ENCODE measurements around the gene MPI. TPM values are rescaled to one million over a fixed set of nuclear protein-coding genes. Genes with fewer than 3 reads are reported as not detected.

The MPI gene
- total and polyA plus RNA-seq, 2 experiments from 2014 or later: 18.0 to 74.2 TPM

DNA sequence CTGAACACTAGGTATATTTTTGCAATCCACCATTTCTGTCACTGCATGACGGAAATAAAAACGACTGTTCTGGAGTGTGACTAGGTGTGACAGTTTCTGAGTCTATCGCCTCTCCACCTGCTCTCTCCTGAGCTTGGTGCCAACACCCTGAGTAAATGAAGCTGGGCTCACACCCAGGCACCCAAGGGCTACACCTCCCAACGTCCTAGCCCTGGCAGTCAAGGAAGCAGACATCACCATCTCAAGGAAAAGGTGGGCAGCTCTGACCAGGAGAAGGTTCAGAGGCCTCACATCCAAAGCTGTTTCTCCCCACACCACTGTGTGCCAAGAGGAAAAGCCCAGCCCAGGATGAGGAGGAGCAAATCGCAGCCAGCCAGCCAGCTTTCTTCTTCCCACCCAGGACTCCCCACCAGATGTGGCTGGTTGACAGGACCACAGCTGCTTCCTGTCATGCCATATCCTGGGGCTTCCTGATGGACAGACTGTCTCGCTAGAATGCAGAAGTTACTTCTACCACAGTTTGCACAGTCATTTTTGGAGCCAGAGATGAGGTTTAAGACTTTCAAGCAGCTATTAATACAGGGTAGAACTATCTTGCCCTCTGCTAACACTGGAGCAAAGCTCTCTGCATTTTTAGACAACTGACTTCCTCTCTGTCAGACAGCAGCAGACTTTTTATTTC is 20.0 kb upstream of the MPI start:
- DNase-seq (ENCODE audit: low spot score) (no peak), ATAC-seq (no peak)
- Mint-ChIP-seq H3K27ac (no peak overlapping the region), H3K36me3 (ENCODE audit: low read depth) (peaks cover 19% of the 10 kb centered on the region; the same call in 2 of the 3 replicates), H3K4me1 (peaks cover 25% of the 10 kb centered on the region), H3K4me3 (no peak overlapping the region; the same call in 2 of the 3 replicates), H3K27me3 (ENCODE audit: insufficient read depth, low read depth, poor library complexity) (peaks cover 19% of the 10 kb centered on the region), H3K9me3 (no peaks in the 10 kb centered on the region)
- Histone ChIP-seq H3K36me3 (ENCODE audit: insufficient read depth) (no peaks in the 10 kb centered on the region), H4K20me1 (replicated peaks; ENCODE audit: insufficient read depth) (peaks cover 34% of the 10 kb centered on the region), H3K9me2 (ENCODE audit: insufficient read depth) (no peaks in the 10 kb centered on the region), H3K79me2 (replicated peaks; ENCODE audit: insufficient read depth) (peaks cover 54% of the 10 kb centered on the region), H3K27me3 (ENCODE audit: insufficient read depth) (no peaks in the 10 kb centered on the region), H2AFZ (no peak overlapping the region), H3K4me3 (no peak overlapping the region), H3K4me1 (ENCODE audit: insufficient read depth) (no peaks in the 10 kb centered on the region), H3K27ac (ENCODE audit: low read depth) (no peak overlapping the region), H3K4me2 (no peak overlapping the region), H3F3A (replicated peaks; ENCODE audit: low read depth) (0 out of 2 replicates have a peak, but pooled peaks cover 8% of the 10 kb centered on the region)
- TF ChIP-seq STAT1 (IDR thresholded peaks at IDR 0.05; ENCODE audit: unreplicated experiment) (no peak), EZH2phosphoT487 (IDR thresholded peaks at IDR 0.05; ENCODE audit: unreplicated experiment) (no peak), REST (IDR thresholded peaks at IDR 0.05; ENCODE audit: unreplicated experiment) (no peak), NANOG (IDR thresholded peaks at IDR 0.05; ENCODE audit: borderline replicate concordance) (no peak), JUNB (IDR thresholded peaks at IDR 0.05; ENCODE audit: unreplicated experiment) (no peak), POLR2AphosphoS5 (IDR thresholded peaks at IDR 0.05; ENCODE audit: low read depth) (no peak), CREB1 (CRISPR knock-in tag; IDR thresholded peaks at IDR 0.05; ENCODE audit: low read depth) (no peak), EZH2 (IDR thresholded peaks at IDR 0.05; ENCODE audit: low read depth, unreplicated experiment) (no peak), ZNF114 (CRISPR knock-in tag; IDR thresholded peaks at IDR 0.05) (no peak), ETS1 (IDR thresholded peaks at IDR 0.05) (no peak), ZNF331 (CRISPR knock-in tag; IDR thresholded peaks at IDR 0.05; ENCODE audit: low read depth) (no peak)
- TF ChIP-seq, protein P1, sequence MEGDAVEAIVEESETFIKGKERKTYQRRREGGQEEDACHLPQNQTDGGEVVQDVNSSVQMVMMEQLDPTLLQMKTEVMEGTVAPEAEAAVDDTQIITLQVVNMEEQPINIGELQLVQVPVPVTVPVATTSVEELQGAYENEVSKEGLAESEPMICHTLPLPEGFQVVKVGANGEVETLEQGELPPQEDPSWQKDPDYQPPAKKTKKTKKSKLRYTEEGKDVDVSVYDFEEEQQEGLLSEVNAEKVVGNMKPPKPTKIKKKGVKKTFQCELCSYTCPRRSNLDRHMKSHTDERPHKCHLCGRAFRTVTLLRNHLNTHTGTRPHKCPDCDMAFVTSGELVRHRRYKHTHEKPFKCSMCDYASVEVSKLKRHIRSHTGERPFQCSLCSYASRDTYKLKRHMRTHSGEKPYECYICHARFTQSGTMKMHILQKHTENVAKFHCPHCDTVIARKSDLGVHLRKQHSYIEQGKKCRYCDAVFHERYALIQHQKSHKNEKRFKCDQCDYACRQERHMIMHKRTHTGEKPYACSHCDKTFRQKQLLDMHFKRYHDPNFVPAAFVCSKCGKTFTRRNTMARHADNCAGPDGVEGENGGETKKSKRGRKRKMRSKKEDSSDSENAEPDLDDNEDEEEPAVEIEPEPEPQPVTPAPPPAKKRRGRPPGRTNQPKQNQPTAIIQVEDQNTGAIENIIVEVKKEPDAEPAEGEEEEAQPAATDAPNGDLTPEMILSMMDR (conservative IDR thresholded peaks at IDR 0.05; ENCODE audit: low read depth in 2 of 2): no peak
- TF ChIP-seq, protein P2, sequence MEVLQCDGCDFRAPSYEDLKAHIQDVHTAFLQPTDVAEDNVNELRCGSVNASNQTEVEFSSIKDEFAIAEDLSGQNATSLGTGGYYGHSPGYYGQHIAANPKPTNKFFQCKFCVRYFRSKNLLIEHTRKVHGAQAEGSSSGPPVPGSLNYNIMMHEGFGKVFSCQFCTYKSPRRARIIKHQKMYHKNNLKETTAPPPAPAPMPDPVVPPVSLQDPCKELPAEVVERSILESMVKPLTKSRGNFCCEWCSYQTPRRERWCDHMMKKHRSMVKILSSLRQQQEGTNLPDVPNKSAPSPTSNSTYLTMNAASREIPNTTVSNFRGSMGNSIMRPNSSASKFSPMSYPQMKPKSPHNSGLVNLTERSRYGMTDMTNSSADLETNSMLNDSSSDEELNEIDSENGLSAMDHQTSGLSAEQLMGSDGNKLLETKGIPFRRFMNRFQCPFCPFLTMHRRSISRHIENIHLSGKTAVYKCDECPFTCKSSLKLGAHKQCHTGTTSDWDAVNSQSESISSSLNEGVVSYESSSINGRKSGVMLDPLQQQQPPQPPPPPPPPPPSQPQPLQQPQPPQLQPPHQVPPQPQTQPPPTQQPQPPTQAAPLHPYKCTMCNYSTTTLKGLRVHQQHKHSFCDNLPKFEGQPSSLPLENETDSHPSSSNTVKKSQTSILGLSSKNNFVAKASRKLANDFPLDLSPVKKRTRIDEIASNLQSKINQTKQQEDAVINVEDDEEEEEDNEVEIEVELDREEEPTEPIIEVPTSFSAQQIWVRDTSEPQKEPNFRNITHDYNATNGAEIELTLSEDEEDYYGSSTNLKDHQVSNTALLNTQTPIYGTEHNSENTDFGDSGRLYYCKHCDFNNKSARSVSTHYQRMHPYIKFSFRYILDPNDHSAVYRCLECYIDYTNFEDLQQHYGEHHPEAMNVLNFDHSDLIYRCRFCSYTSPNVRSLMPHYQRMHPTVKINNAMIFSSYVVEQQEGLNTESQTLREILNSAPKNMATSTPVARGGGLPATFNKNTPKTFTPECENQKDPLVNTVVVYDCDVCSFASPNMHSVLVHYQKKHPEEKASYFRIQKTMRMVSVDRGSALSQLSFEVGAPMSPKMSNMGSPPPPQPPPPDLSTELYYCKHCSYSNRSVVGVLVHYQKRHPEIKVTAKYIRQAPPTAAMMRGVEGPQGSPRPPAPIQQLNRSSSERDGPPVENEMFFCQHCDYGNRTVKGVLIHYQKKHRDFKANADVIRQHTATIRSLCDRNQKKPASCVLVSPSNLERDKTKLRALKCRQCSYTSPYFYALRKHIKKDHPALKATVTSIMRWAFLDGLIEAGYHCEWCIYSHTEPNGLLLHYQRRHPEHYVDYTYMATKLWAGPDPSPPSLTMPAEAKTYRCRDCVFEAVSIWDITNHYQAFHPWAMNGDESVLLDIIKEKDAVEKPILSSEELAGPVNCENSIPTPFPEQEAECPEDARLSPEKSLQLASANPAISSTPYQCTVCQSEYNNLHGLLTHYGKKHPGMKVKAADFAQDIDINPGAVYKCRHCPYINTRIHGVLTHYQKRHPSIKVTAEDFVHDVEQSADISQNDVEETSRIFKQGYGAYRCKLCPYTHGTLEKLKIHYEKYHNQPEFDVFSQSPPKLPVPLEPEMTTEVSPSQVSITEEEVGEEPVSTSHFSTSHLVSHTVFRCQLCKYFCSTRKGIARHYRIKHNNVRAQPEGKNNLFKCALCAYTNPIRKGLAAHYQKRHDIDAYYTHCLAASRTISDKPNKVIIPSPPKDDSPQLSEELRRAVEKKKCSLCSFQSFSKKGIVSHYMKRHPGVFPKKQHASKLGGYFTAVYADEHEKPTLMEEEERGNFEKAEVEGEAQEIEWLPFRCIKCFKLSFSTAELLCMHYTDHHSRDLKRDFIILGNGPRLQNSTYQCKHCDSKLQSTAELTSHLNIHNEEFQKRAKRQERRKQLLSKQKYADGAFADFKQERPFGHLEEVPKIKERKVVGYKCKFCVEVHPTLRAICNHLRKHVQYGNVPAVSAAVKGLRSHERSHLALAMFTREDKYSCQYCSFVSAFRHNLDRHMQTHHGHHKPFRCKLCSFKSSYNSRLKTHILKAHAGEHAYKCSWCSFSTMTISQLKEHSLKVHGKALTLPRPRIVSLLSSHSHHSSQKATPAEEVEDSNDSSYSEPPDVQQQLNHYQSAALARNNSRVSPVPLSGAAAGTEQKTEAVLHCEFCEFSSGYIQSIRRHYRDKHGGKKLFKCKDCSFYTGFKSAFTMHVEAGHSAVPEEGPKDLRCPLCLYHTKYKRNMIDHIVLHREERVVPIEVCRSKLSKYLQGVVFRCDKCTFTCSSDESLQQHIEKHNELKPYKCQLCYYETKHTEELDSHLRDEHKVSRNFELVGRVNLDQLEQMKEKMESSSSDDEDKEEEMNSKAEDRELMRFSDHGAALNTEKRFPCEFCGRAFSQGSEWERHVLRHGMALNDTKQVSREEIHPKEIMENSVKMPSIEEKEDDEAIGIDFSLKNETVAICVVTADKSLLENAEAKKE (CRISPR knock-in tag; IDR thresholded peaks at IDR 0.05): no peak

Data from GM23338 (cell line).